Stomach (tissue), 4 donors: ENCODE data around the gene B4GALNT4.

Experiments
- CTCF ChIP-seq, 7 experiments: fragments of 450-650 bp in 4 of 7; fragments of 200-600 bp in 3 of 7; sonication (generic) in 3 of 7; IDR thresholded peaks; one replicate each; pipeline ENCODE4 v1.5.1; 2016 to 2019; ENCODE audit warnings: antibody characterized with exemption in 7 of 7, control low read depth in 2 of 7, mild to moderate bottlenecking in 1 of 7
- EP300 ChIP-seq: sonication (generic); formaldehyde crosslinking; IDR thresholded peaks from one replicate; pipeline ENCODE4 v1.6.1; 2017; ENCODE audit warnings: antibody characterized with exemption
- POLR2A ChIP-seq, 4 donors: fragments of 450-650 bp; IDR thresholded peaks; one replicate each; pipeline ENCODE4 v1.6.1; 2016; ENCODE audit warnings: antibody characterized with exemption in 4 of 4, control low read depth in 2 of 4, mild to moderate bottlenecking in 1 of 4, moderate library complexity in 1 of 4

- TF ChIP-seq CTCF (IDR thresholded peaks at IDR 0.05) (no peak), POLR2A (IDR thresholded peaks at IDR 0.05) (no peak), EP300 (no peak)
Observed at GRCh38 chr11:403021-403760, 33.9 kb downstream of the B4GALNT4 start.
